Measurements from ENCODE around the gene NBPF8.
A peak's percentile ranks its signal among the peaks of the same experiment; 100 is the strongest.
"Not testable (repeated sequence)": the region's sequence is repeated elsewhere in the genome, so short reads cannot be mapped to it uniquely, and the experiment has no call there.

The NBPF8 gene, protein sequence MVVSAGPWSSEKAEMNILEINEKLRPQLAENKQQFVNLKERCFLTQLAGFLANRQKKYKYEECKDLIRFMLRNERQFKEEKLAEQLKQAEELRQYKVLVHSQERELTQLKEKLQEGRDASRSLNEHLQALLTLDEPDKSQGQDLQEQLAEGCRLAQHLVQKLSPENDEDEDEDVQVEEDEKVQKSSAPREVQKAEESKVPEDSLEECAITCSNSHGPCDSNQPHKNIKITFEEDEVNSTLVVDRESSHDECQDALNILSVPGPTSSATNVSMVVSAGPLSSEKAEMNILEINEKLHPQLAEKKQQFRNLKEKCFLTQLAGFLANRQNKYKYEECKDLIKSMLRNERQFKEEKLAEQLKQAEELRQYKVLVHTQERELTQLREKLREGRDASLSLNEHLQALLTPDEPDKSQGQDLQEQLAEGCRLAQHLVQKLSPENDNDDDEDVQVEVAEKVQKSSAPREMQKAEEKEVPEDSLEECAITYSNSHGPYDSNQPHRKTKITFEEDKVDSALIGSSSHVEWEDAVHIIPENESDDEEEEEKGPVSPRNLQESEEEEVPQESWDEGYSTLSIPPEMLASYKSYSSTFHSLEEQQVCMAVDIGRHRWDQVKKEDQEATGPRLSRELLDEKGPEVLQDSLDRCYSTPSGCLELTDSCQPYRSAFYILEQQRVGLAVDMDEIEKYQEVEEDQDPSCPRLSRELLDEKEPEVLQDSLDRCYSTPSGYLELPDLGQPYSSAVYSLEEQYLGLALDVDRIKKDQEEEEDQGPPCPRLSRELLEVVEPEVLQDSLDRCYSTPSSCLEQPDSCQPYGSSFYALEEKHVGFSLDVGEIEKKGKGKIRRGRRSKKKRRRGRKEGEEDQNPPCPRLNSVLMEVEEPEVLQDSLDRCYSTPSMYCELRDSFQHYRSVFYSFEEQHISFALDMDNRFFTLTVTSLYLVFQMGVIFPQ
- total RNA-seq: 27.2 to 81.9 (median 51.9) reads per million in 3 experiments

DNA sequence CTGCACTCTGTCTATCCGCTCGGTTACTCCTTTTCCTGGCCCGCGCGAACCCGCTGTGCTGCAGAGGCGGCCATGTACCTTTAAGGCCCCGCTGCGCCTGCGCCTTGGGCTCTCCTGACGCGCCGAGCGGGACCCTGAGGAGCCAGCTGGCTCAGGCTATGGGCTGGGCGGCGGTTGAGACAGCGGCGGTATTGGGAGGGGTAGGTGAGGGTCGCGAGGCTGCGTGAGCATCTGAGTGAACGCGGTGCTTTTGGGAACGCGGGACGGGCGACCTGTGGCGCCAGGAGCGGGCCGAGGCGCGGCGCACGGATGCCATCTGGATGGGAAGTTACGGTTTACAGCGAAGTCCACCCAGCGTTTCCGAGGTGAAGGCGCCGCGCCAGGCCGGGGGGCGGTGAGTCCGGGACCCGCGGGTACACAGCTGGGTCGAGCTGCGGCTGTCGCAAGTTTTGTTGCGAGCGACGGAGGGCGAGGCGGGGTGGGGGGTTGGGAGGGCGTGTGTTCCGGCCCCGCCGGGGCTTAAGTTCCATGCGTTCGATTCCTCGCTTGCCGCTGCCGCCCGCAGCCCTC is at the start of gene NBPF8:
Gene NBPF8, plus strand, starts transcription at position 125 of the 570 bp plus-strand sequence. CDS start 21,488 bp downstream, outside the sequence.
- DNase-seq: peak; percentile 73

DNA sequence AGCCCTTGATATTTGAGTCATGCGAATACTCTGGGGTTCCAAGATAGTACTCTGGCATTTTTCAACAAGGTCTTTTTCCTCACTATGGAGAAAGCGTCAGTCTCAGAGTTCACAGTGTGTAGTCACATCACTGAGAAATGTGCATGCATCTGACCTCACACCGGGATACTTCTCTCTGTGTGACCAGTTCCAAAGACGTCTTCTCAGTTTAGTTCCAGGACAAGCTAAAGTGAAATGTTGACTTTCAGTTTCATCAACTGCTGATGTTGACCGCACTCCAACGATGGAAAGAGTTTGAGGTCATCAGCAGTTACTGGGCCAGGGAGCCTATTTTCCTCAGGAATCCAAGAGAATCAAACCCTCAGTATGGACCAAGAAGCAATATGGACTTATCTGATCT is 47.1 kb upstream of the NBPF8 start:
- not testable (repeated sequence) for DNase-seq

DNA sequence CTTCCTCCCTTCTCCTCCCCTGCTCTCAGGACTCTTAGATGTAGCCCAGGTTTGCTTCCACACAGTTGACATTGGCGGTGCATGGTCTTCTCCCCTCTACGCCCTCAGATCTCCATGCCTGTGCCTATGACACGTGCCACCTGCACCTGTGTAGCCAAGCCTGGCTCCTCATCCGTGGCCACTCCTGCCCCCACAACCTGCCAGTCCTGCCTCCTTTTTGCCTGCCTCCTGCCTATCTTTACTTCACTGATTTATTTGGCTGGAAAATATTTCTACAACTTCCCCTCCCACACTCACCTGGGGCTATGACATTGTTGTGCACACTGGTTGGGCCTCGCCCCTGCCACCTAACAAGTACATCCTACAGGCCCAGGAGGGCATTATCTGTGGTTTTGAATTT is 28.2 kb upstream of the NBPF8 start:
- not testable (repeated sequence) for DNase-seq

DNA sequence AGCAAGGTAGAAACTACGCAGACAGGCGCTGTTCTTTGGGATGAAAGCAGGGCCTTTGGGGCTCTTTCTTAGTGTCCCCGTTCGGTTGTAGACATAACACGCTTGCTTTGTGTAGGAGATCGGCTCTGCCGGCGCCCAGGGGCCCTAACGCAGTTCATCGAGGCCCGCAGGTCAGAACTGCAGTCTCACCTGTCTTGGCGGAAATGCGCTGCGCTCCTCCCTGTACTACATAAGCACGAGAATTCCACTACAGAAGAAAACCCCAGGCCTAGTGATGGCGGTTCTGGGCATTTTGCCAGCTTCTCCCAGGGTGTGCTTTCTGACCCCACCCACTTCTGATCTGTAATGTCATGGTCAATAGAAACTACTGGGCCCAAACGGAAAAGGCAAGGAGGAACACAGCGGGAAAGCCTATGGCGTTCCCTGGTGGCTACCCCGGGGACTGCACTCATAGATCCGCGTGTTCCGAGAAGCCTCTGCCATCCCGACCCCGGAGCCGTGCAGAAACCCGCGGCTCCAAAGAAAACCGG is 26.2 kb upstream of the NBPF8 start:
- DNase-seq: peak; percentile 63

DNA sequence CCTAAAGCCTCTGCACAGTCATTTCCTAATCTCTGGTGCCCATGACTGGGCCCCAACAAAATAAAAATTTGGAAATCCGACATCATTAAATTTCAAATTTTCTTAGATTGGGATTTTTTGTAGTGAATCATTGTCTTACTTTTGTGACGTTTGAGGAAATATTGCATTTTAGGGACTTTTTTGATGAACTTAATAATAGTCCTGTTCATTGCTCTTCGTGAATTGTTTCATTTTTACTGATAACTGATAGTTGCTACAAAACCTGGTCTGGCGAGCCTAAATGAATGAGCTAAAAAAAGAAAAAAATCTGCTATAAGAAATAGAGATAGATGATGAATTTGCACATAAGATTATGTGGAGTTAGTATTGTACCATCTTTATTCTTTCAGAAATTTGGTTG is 23.5 kb upstream of the NBPF8 start:
- not testable (repeated sequence) for DNase-seq

DNA sequence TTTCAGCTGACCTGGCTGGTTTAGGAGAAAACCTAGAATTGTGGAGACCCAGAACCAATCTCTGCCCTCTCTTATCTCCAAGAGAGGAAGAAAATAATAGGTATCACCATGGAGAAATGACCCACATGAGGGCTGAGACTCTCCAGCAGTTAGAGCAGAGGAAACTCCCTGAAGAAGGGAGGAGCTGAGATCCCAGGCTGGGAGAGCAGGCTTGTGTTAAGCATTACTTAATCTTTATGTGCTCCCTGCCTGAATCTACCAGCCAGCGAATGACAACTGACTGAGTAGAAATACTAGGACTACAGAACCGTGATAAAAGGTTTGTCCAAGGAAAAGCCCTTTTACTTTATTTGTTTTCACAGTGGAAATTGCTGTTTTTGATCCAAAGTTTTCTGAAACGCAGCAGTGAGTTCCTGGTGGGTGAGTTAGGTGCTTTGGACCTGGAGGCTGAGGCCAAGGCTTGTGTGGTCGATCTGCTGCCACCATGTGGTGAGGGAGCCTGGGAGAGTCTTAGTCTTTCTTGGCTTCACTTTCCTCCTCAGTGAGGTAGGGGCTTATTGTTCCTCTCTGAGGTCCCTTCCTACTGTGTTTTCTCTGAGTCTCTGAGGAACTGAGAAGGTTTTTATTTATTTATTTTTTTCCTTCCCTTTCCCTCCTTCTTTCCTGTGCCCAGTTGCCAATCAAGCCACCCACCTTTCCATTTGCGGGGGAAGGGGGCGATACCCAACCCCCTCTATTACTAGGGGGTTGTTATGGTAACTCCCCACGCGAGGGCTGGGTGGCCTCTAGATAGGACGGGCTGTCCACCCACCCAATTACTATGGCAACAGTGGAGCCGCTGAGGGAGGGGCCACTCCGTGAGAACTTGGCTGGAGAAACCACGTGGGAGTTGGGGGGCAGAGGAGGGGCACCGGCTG is 21.3 kb upstream of the NBPF8 start:
- DNase-seq: not testable (repeated sequence)

DNA sequence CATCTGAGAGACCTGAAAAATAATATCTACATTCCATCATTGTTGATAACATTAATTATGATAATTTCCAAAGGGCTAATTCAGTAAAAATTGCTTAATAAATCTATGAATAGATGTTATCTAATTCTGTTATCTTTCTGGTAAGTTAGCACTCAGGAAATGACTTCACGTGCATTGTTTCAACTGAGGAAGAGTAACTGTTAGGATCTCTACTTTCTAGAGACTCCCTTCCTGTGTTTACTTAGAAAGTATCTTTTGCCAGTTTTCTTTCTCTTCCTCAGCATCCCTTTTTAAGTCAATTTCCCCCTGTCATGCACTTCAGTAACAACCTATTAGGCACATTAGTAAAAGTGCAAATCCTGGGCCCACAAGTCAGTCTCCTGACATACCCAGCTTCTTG is 9.5 kb upstream of the NBPF8 start:
- not testable (repeated sequence) for DNase-seq

DNA sequence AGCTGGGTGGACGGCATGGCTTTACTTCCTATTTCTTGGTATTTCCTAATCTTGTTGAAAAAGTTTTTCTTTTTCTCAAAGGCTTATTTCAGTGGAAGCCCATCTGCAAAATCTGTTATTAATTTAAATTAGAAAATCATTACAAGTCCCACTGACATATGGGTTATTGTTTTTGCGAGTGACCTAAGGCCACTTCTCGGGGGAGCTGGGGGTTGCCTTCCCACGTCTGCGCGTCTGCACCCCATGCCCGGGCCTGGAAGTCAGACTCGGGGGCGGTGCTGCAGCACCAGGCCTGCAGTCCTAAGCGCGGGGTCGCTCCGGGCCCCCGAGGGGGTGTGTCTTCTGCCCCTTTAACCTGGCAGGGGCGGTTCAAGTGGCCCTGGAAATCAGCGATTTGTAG is 384 bp upstream of the NBPF8 start:
- not testable (repeated sequence) for DNase-seq

DNA sequence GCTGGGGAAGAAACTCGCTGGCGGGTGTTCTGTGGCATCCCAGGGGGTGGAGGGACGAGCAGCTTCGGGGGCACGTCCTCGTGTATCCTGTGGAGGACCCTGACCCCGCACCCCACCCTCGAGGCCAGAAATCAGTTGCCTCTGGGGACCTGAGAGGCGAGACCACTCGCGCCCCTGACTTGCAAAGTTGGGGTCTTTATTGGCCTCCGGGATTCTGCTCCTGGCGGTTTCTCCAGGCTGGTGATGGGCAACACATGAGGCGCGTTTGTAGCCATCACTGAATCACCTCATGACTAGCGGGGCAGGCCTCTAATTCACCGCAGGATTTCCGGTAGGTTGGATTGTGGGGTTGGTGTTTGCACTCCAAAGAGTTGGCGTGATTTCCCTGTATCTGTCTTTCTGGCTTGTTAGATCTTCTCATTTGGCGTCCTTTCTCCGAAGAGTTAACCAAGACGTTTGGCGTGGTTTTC is 692 bp downstream of the NBPF8 start:
- DNase-seq: peak; percentile 39

DNA sequence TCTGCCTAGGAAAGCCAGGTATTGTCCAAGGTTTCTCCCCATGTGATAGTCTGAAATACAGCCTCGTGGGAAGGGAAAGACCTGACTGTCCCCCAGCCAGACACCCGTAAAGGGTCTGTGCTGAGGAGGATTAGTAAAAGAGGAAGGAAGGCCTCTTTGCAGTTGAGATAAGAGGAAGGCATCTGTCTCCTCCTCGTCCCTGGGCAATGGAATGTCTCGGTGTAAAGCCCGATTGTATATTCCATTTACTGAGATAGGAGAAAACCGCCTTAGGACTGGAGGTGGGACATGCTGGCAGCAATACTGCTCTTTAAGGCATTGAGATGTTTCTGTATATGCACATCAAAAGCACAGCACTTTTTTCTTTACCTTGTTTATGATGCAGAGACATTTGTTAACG is 10.2 kb downstream of the NBPF8 start:
- not testable (repeated sequence) for DNase-seq

DNA sequence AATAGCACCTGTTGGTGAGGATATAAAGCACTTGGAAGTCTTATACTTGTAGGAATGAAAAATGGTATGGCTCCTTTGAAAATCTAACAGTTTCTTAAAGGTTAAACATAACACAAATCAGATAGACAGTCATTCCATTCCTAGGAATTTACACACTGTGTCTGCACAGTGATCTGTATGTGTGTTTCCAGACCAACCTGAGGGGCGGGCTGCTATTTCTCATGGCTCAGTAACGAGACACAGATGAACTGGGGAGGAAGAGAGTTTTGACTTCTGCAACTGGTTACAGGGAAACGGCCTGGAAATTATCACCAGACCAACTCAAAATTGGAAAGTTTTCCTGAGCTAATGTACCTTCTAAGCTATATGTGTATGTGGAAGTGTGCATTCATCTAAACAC is 16.8 kb downstream of the NBPF8 start:
- DNase-seq: not testable (repeated sequence)

DNA sequence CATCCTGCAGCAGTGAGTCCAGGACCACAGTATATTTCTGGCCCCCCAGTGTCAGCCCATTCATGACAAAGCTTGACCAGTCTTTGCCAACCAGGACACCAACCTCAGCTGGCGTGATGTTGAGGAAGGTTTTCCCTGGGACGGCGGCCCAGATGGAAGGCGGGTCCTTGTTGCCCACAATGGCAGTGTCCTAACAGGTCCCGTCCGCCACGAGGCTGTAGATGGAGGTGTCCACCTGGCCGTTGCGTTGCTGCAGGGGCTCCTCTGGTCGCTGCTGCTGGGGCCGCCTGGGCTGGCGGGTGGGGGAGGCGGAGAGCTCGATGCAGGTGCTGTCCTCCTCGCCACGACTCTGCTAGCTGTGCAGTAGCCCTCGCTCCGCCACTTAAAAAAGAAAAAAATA is 19.0 kb downstream of the NBPF8 start:
- not testable (repeated sequence) for DNase-seq

DNA sequence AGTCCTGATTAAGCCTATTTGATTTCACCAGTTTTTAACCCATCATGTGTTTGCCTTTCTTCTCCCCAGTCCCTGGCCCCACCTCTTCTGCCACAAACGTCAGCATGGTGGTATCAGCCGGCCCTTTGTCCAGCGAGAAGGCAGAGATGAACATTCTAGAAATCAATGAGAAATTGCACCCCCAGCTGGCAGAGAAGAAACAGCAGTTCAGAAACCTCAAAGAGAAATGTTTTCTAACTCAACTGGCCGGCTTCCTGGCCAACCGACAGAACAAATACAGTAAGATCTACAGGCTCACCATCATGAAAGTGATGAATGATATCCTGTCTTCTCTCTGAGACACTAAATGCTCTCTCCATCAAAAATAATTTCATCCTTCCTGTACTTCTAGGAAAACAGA is 34.3 kb downstream of the NBPF8 start:
- peak; percentile 1 for DNase-seq
